ENCODE results near the gene P3H1. TPM values are rescaled to one million over a fixed set of nuclear protein-coding genes. Genes with fewer than 3 reads are reported as not detected.
A peak's percentile ranks its signal among the peaks of the same experiment; 100 is the strongest.

The P3H1 gene
- total and polyA plus RNA-seq, 2 experiments from 2014 or later, result 51.1 to 75.1 TPM

DNA sequence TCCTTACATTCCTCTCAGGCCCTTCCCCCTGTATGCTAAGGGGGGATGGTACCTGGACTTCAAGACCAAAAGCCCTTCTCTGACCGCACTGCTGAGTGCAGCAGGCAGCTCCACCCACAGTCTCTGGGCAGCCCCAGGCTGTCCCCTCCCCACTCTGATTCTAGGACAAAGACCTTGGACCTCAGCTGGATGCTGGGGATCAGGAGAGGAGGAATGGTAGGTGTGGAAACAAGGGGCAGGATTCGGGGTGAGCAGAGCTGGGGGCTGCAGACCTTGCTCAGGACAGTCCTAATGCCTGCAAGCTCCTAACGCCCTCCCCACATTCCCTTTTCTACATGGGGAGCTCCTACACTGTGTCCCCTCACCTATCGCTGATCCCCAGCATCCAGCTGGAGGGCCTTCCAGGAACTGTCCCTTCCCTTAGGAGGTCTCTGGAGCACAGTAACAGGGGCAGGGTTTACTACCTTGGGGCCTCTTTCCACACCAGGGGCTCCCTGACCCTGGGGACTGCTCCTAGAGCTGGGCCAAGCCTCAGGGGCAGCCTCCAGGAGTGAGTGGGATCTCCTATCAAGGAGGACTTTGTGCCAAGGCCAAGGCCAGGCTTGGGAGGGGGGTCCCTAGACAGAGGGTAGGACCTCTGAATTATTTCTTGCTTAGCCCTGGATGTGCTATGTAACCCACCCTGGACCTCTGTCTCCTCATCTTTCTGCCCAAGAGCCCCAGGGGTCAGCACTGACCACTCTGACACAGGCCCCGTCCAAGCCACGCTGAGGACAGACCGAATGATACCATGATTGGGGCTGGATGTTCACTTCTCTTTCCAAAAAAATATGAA, 32.4 kb downstream of the P3H1 start:
- no peaks in the 10 kb centered on the region for H3K27me3 ChIP-seq (ENCODE audit: insufficient read depth)
- peaks cover 17% of the 10 kb centered on the region for H3K4me1 Mint-ChIP-seq
- no peaks in the 10 kb centered on the region for H3K4me1 ChIP-seq (ENCODE audit: insufficient read depth)
- no peaks in the 10 kb centered on the region for H3K36me3 ChIP-seq (ENCODE audit: insufficient read depth)
- no peaks in the 10 kb centered on the region for H3K79me2 ChIP-seq (replicated peaks; ENCODE audit: insufficient read depth)
- no peak overlapping the region for H2AFZ ChIP-seq
- H3K36me3 Mint-ChIP-seq (ENCODE audit: low read depth), result peaks cover 2% of the 10 kb centered on the region; the same call in 1 of the 3 replicates
- peaks cover 7% of the 10 kb centered on the region for H3K27me3 Mint-ChIP-seq (ENCODE audit: insufficient read depth, low read depth, poor library complexity)
- peak; percentile 34 for ATAC-seq
- H3K27ac Mint-ChIP-seq, result no peak overlapping the region
- no peaks in the 10 kb centered on the region for H4K20me1 ChIP-seq (replicated peaks; ENCODE audit: insufficient read depth)
- H3F3A ChIP-seq (replicated peaks; ENCODE audit: low read depth), result no peaks in the 10 kb centered on the region
- H3K4me3 Mint-ChIP-seq, result no peak overlapping the region
- no peaks in the 10 kb centered on the region for H3K9me3 Mint-ChIP-seq
- no peak overlapping the region for H3K27ac ChIP-seq (ENCODE audit: low read depth)
- H3K9me2 ChIP-seq (ENCODE audit: insufficient read depth), result no peaks in the 10 kb centered on the region
- DNase-seq (ENCODE audit: low spot score), result no peak
- no peak overlapping the region for H3K4me2 ChIP-seq
- no peak overlapping the region for H3K4me3 ChIP-seq
- TF ChIP-seq EZH2phosphoT487 (IDR thresholded peaks at IDR 0.05; ENCODE audit: unreplicated experiment) (no peak), ZNF331 (CRISPR knock-in tag; IDR thresholded peaks at IDR 0.05; ENCODE audit: low read depth) (no peak), JUNB (IDR thresholded peaks at IDR 0.05; ENCODE audit: unreplicated experiment) (no peak), POLR2AphosphoS5 (IDR thresholded peaks at IDR 0.05; ENCODE audit: low read depth) (no peak), REST (IDR thresholded peaks at IDR 0.05; ENCODE audit: unreplicated experiment) (no peak)

DNA sequence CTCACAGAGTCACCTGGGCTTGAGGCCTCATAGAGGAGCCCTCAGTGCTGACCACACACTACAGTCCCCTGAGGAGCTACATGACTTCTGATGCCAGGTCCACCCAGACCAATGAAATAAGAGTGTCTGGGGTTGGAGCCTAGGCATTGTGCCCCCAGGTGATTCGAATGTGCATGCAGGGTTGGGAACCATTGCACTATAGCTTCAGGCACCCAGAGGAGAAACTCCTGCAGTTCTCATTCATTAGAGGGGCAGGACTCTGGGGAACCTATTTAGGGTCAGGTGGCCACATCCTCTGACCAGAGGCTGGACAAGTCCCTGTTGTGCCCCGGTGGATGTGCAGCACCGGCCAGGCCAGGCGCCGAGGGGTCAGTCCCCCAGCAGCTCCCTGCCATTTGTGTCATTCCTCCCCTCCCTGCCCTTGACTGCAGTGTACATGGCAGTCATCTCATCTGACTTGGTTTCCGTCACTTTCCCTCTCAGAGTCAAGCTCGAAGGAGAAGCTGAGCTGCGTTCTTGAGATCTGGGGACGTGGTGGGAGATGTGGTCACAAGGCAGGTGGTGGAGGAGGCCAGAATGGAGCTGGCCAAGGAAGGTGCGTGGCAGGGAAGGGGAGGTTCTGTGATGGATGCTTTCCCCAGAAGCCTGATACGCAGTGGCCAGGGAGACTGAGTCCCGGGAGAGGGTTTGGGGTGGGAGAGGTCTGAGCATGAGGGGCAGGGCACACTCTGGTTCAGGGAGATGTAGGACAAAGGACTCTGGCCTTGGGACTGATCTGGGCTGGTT, 33.2 kb downstream of the P3H1 start:
- no peak overlapping the region for H3K4me2 ChIP-seq
- H3K27ac ChIP-seq (ENCODE audit: low read depth), result no peak overlapping the region
- H3K4me1 Mint-ChIP-seq, result peaks cover 12% of the 10 kb centered on the region
- H3F3A ChIP-seq (replicated peaks; ENCODE audit: low read depth), result no peaks in the 10 kb centered on the region
- no peaks in the 10 kb centered on the region for H3K9me2 ChIP-seq (ENCODE audit: insufficient read depth)
- DNase-seq (ENCODE audit: low spot score), result no peak
- H3K4me3 Mint-ChIP-seq, result no peak overlapping the region
- H3K9me3 Mint-ChIP-seq, result no peaks in the 10 kb centered on the region
- no peak overlapping the region for H2AFZ ChIP-seq
- H3K79me2 ChIP-seq (replicated peaks; ENCODE audit: insufficient read depth), result no peaks in the 10 kb centered on the region
- H3K36me3 Mint-ChIP-seq (ENCODE audit: low read depth), result peaks cover 2% of the 10 kb centered on the region; the same call in 1 of the 3 replicates
- H3K36me3 ChIP-seq (ENCODE audit: insufficient read depth), result no peaks in the 10 kb centered on the region
- ATAC-seq, result no peak
- H4K20me1 ChIP-seq (replicated peaks; ENCODE audit: insufficient read depth), result no peaks in the 10 kb centered on the region
- H3K4me1 ChIP-seq (ENCODE audit: insufficient read depth), result no peaks in the 10 kb centered on the region
- peaks cover 7% of the 10 kb centered on the region for H3K27me3 Mint-ChIP-seq (ENCODE audit: insufficient read depth, low read depth, poor library complexity)
- no peak overlapping the region for H3K27ac Mint-ChIP-seq
- H3K27me3 ChIP-seq (ENCODE audit: insufficient read depth), result no peaks in the 10 kb centered on the region
- H3K4me3 ChIP-seq, result no peak overlapping the region
- TF ChIP-seq ZNF331 (CRISPR knock-in tag; IDR thresholded peaks at IDR 0.05; ENCODE audit: low read depth), result no peak
- TF ChIP-seq, protein P1, sequence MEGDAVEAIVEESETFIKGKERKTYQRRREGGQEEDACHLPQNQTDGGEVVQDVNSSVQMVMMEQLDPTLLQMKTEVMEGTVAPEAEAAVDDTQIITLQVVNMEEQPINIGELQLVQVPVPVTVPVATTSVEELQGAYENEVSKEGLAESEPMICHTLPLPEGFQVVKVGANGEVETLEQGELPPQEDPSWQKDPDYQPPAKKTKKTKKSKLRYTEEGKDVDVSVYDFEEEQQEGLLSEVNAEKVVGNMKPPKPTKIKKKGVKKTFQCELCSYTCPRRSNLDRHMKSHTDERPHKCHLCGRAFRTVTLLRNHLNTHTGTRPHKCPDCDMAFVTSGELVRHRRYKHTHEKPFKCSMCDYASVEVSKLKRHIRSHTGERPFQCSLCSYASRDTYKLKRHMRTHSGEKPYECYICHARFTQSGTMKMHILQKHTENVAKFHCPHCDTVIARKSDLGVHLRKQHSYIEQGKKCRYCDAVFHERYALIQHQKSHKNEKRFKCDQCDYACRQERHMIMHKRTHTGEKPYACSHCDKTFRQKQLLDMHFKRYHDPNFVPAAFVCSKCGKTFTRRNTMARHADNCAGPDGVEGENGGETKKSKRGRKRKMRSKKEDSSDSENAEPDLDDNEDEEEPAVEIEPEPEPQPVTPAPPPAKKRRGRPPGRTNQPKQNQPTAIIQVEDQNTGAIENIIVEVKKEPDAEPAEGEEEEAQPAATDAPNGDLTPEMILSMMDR (conservative IDR thresholded peaks at IDR 0.05; ENCODE audit: low read depth in 2 of 2), result no peak
- no peak for TF ChIP-seq REST (IDR thresholded peaks at IDR 0.05; ENCODE audit: unreplicated experiment)
- TF ChIP-seq EZH2phosphoT487 (IDR thresholded peaks at IDR 0.05; ENCODE audit: unreplicated experiment), result no peak
- no peak for TF ChIP-seq JUNB (IDR thresholded peaks at IDR 0.05; ENCODE audit: unreplicated experiment)
- TF ChIP-seq ZNF114 (CRISPR knock-in tag; IDR thresholded peaks at IDR 0.05), result no peak
- TF ChIP-seq ETS1 (IDR thresholded peaks at IDR 0.05), result no peak
